Measurements from ENCODE around the gene CPN1. TPM values are rescaled to one million over a fixed set of nuclear protein-coding genes. Genes with fewer than 3 reads are reported as not detected.

CPN1 gene
- total RNA-seq, 4 donors from 2014 or later, result not detected

DNA sequence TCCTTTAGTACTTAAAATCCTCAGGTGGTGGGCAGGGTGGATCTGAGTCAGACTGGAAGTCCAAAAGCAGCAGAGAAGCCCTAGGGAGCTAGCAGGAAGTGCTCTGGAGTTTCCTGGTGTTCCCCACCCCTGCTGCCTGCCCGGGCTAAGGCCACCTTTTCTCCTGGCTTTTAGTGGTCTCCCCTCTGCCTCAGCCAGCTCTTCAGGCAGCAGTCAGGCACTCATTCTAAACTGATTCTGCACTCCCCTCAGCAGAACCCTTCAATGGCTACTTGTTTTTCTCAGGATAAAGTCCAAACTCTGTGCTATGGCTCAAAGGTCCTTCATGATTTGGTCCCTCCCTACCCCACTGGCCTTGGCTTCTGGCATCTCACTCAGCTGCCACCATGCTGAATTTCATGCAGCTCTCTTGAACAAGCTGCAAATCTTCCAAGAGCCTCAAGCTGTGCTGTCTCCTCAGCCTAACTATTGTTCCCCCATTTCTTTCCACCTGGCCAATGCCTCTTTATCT, 43.1 kb downstream of the CPN1 start:
- DNase-seq (ENCODE audit: extremely low spot score), result no peak
- Histone ChIP-seq H3K27ac (replicated peaks in 1 of 4) (no peak overlapping the region), H3K4me3 (no peak overlapping the region), H3K9me3 (no peaks in the 10 kb centered on the region), H3K36me3 (no peaks in the 10 kb centered on the region), H3K4me1 (peaks cover 0 to 14% (median 8%) of the 10 kb centered on the region in 4 donors), H3K27me3 (no peaks in the 10 kb centered on the region)
- 47% methylated on average over 1 of the region's 1 CpG for WGBS
- TF ChIP-seq, protein P1, sequence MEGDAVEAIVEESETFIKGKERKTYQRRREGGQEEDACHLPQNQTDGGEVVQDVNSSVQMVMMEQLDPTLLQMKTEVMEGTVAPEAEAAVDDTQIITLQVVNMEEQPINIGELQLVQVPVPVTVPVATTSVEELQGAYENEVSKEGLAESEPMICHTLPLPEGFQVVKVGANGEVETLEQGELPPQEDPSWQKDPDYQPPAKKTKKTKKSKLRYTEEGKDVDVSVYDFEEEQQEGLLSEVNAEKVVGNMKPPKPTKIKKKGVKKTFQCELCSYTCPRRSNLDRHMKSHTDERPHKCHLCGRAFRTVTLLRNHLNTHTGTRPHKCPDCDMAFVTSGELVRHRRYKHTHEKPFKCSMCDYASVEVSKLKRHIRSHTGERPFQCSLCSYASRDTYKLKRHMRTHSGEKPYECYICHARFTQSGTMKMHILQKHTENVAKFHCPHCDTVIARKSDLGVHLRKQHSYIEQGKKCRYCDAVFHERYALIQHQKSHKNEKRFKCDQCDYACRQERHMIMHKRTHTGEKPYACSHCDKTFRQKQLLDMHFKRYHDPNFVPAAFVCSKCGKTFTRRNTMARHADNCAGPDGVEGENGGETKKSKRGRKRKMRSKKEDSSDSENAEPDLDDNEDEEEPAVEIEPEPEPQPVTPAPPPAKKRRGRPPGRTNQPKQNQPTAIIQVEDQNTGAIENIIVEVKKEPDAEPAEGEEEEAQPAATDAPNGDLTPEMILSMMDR (IDR thresholded peaks at IDR 0.05), result no peak
- TF ChIP-seq EP300 (IDR thresholded peaks at IDR 0.05) (no peak), POLR2AphosphoS5 (IDR thresholded peaks at IDR 0.05) (no peak)
- intact Hi-C loops (cut with DNase I), result no loop called here

DNA sequence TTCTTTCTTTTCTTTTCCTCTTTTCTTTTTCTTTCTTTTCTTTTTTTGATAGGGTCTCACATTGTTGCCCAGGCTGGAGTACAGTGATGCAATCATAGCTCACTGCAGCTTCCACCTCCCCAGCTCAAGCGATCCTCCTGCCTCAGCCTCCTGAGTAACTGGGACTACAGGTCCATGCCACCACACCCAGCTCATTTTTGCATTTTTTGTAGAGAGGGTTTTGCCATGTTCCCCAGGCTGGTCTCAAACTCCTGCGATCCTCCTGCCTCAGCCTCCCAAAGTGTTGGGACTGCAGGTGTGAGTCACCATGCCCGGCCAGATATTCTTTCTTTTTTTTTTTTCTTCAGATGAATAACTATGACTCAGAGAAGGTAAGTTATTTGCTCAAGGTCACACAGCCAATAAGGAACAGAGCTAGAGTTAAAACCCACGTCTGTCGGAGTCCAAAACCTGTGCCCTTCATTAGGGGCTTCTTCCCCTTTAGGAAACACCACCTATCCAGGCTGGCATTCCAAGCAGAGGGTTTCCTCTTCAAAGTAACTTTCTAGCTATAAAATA, 43.8 kb downstream of the CPN1 start:
- TF ChIP-seq EP300 (IDR thresholded peaks at IDR 0.05), result no peak
- no peak for TF ChIP-seq POLR2A (IDR thresholded peaks at IDR 0.05; ENCODE audit: low read depth)
- TF ChIP-seq, protein P1 (IDR thresholded peaks at IDR 0.05), result no peak
- no peak for TF ChIP-seq POLR2AphosphoS5 (IDR thresholded peaks at IDR 0.05)
- Histone ChIP-seq H3K4me3 (no peak overlapping the region), H3K9me3 (no peaks in the 10 kb centered on the region), H3K4me1 (peaks cover 0 to 8% (median 5%) of the 10 kb centered on the region in 4 donors), H3K27me3 (no peaks in the 10 kb centered on the region), H3K27ac (replicated peaks in 1 of 4) (peak overlapping the region in 1 of 4 donors; percentile 30), H3K36me3 (no peaks in the 10 kb centered on the region)
- intact Hi-C loops (cut with DNase I), result no loop called here
- WGBS, result 90% methylated on average over 5 of the region's 5 CpGs
- no peak for DNase-seq (ENCODE audit: extremely low spot score)

DNA sequence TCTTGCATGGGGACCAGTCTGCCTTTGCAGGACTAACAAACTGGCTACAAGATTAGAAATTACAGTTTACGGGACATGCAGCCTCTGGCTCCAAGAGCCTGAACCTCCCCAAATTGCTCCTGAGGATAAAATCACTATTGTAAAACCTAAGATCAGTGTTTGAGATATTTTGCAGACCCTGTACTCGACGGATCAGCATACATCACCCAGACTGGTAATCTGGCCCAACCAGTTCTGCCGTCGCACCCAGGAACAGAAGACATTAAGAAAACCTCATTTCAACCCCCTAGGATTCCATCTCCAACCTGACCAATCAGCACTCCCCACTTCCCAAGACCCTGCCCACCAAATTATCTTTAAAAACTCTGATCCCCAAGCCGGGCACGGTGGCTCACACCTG, 44.8 kb downstream of the CPN1 start:
- WGBS, result 98% methylated on average over 6 of the region's 7 CpGs
- intact Hi-C loops (cut with DNase I), result no loop called here

DNA sequence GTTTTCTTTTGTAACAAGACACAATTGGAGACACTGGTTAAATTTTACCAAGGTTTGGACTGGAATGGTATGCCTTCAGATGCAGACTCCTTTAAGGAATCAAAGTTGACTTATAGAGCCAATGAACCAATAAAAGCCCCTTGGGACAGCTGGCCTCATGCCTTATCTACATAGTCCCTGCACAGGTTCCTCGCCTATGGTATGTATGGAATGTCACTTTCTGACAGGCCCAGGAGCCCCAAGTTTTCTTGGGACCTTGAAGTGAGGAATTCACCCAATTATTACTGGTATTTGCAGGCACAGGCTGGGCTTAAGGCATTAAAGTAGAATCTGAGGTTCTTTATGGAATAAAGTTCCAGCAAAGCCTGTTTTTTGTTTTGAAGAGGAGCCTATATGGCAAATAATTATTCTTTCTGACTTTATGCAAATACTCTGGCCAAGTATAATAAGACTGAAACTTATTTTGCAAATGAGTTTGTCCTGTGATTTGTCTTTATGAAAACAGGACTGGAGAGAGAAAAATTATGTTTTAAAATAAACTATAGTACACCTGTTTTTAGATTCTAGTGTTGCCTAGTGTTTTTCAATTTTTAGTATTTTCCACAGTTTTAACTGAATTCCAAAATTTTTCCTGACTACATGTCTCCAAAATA, 47.8 kb downstream of the CPN1 start:
- Histone ChIP-seq H3K9me3 (no peaks in the 10 kb centered on the region), H3K27me3 (no peaks in the 10 kb centered on the region), H3K4me1 (peaks cover 0 to 5% (median 2%) of the 10 kb centered on the region in 4 donors), H3K36me3 (no peaks in the 10 kb centered on the region), H3K4me3 (no peak overlapping the region), H3K27ac (replicated peaks in 1 of 4) (no peak overlapping the region)
- TF ChIP-seq, protein P1 (IDR thresholded peaks at IDR 0.05), result no peak
- TF ChIP-seq POLR2A (IDR thresholded peaks at IDR 0.05; ENCODE audit: low read depth) (no peak), POLR2AphosphoS5 (IDR thresholded peaks at IDR 0.05) (no peak), EP300 (IDR thresholded peaks at IDR 0.05) (no peak)
- no peak for DNase-seq (ENCODE audit: extremely low spot score)
- intact Hi-C loops (cut with DNase I), result no loop called here
- 100% methylated on average over 1 of the region's 1 CpG for WGBS

More for the DNA sequence above, 44.8 kb downstream of the CPN1 start:
- Histone ChIP-seq H3K4me1 (peaks cover 0 to 8% (median 5%) of the 10 kb centered on the region in 4 donors), H3K27me3 (no peaks in the 10 kb centered on the region), H3K27ac (replicated peaks in 1 of 4) (no peak overlapping the region), H3K9me3 (no peaks in the 10 kb centered on the region), H3K36me3 (no peaks in the 10 kb centered on the region), H3K4me3 (no peak overlapping the region)
- DNase-seq (ENCODE audit: extremely low spot score), result no peak
- TF ChIP-seq POLR2A (IDR thresholded peaks at IDR 0.05; ENCODE audit: low read depth) (no peak), EP300 (IDR thresholded peaks at IDR 0.05) (no peak)
- TF ChIP-seq, protein P1 (IDR thresholded peaks at IDR 0.05), result no peak

Data from esophagus muscularis mucosa (tissue), 4 donors.